ENCODE measurements around the gene RABAC1.
"Not testable (repeated sequence)": the region's sequence is repeated elsewhere in the genome, so short reads cannot be mapped to it uniquely, and the experiment has no call there.

Gene RABAC1

DNA sequence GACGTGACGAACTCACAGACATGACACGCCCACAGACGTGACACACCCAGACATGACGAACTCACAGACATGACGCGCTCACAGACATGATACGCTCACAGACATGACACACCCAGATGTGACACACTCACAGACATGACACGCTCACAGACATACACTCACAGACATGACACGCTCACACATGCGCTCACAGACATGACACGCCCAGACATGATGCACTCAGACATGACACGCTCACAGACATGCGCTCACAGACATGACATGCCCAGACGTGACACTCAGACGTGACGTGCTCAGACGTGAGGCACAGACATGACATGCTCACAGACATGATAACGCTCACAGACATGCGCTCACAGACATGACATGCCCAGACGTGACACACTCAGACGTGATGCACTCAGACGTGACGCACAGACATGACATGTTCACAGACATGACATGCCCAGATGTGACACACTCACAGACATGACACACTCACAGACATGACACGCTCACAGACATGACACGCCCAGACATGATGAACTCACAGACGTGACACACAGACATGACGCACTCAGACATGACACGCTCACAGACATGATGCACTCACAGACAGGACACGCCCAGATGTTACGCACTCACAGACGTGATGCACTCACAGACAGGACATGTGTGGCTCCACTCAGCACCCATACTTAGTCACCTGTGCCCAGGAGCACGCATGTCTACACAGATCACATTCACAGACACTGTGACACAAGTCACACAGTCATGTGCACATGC lies 39.0 kb downstream of the RABAC1 start:
- no peak overlapping the region for H3K27ac Mint-ChIP-seq
- H3K9me3 Mint-ChIP-seq, result no peaks in the 10 kb centered on the region
- H3K4me1 Mint-ChIP-seq, result peaks cover 16% of the 10 kb centered on the region
- H3K36me3 Mint-ChIP-seq, result peaks cover 3% of the 10 kb centered on the region
- H3K27me3 Mint-ChIP-seq, result no peaks in the 10 kb centered on the region
- H3K4me3 Mint-ChIP-seq, result no peak overlapping the region

DNA sequence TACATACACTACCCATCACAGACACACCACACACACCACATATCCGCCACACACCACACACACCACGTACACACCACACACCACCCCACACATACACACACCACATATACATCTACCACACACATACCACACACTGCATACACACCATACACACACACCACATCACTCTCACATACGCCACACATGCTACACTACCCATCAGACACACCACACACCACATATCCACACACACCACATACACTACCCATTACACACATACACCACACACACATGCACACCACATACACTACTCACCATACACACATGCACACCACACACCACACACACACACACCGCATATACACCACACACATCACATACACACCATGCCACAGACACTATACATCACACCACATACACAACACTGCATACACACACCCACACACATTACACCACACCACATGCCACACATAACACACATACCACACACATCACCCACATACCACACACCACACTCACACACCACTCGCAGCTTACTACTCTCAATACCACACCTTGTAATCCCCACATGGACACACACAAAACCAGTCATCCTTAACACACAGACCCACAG lies 40.4 kb downstream of the RABAC1 start:
- Mint-ChIP-seq H3K36me3 (peaks cover 3% of the 10 kb centered on the region), H3K4me1 (peaks cover 22% of the 10 kb centered on the region), H3K27me3 (no peaks in the 10 kb centered on the region), H3K4me3 (no peak overlapping the region), H3K9me3 (no peaks in the 10 kb centered on the region), H3K27ac (no peak overlapping the region)

DNA sequence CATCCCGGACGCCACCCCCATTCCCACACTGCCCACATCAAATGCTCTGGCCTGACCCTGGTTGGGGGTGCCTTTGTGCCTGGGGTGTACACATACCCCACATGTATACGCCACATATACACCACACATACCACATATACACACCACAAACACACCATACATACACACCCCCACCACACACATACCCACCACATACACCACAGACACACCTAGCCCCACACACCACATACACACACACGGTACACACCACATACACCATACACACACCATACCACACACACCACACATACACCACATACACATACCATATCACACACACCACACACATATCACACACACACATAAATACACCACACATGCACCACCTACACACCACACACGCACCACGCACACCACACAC lies 41.0 kb downstream of the RABAC1 start:
- Mint-ChIP-seq H3K27ac (no peak overlapping the region), H3K9me3 (no peaks in the 10 kb centered on the region), H3K27me3 (no peaks in the 10 kb centered on the region), H3K4me1 (peaks cover 17% of the 10 kb centered on the region), H3K36me3 (no peaks in the 10 kb centered on the region), H3K4me3 (no peak overlapping the region)

DNA sequence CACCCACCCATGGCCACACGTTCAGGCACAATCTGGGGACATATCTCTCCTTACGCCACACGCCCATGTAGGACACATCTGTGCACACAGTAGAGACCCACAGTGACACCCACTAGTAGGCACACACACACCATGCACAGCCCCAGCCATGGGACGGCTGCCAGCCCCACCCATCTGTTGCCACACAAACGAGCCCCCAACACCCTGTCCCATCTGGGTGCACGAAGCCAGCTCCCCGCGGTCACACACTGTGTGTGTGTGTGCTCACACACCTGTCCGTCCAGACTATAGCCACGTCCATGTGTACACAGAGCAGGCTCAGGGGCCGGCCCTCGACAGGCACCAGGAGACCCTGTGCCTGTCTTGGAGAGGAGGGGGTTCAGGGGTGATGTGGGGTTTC lies 41.4 kb downstream of the RABAC1 start:
- Mint-ChIP-seq H3K27ac (no peak overlapping the region), H3K9me3 (no peaks in the 10 kb centered on the region), H3K4me1 (peaks cover 15% of the 10 kb centered on the region), H3K4me3 (no peak overlapping the region), H3K36me3 (no peaks in the 10 kb centered on the region), H3K27me3 (no peaks in the 10 kb centered on the region)

DNA sequence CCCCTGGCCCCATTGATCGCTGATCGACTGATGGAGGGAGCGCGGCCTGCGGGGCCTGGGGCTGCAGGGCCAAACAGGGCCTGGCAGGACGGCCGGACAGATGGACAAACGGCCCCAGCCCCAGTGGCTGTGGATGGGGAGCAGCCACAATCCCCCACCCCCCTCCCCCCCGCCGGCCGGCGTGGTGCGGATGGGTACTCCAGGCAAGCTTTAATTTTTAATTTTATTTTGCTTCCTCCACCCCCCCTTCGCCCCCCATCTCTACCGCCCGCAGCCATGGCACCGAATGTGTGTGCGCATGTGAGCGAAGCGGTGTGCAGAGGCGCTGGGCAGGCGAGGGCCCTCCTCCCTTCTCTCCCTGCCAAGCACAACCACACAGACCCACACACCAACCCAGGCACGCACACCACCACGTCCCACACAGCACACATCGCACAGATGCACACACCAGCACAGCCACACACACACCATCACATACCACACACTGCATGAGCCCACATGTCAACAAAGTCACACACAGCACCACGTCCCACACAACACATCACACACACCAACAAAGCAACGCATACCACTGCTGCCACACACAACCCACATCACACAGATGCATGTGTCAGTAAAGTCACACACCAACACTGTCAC lies 43.2 kb downstream of the RABAC1 start:
- H3K4me3 Mint-ChIP-seq, result no peak overlapping the region
- H3K36me3 Mint-ChIP-seq, result no peaks in the 10 kb centered on the region
- no peaks in the 10 kb centered on the region for H3K27me3 Mint-ChIP-seq
- no peak overlapping the region for H3K27ac Mint-ChIP-seq
- peaks cover 22% of the 10 kb centered on the region for H3K4me1 Mint-ChIP-seq
- H3K9me3 Mint-ChIP-seq, result no peaks in the 10 kb centered on the region

DNA sequence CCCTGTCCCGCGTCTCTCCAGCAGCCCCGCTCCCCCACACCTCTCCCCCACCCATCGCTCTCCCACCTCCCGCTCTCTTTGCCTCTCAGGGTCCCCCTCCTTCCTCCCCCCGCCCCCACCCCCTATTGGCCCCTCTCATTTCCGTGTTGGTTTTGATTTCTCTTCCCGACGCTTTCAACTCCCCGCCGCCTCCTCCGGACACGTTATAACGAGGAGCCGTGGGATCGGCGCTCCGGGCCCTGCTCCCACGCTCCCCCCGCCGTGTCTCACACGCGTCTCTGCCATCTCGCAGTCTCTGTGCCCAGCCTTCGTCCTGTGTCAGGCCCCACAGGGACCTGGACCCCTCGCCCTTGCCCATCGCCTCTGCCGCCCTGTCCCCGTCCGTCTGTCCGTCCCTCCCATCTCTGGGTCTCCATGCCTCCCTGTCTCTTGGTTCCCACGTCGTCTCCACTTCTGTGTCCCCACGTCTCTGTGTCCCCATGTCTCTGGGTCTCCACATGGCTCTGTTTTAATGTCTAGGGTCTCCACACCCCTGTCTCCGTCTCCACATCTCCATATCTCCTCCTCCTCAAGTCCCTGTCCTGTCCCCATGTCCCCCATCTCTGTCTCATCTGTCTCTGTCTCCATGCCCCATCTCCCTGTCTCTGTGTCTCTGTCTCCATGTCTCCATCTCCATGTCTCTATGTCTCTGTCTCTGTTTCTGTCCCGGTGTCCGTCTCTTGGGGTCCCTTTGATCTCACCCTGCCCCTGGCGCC lies 43.9 kb downstream of the RABAC1 start:
- H3K4me1 Mint-ChIP-seq, result peaks cover 29% of the 10 kb centered on the region
- no peaks in the 10 kb centered on the region for H3K9me3 Mint-ChIP-seq

DNA sequence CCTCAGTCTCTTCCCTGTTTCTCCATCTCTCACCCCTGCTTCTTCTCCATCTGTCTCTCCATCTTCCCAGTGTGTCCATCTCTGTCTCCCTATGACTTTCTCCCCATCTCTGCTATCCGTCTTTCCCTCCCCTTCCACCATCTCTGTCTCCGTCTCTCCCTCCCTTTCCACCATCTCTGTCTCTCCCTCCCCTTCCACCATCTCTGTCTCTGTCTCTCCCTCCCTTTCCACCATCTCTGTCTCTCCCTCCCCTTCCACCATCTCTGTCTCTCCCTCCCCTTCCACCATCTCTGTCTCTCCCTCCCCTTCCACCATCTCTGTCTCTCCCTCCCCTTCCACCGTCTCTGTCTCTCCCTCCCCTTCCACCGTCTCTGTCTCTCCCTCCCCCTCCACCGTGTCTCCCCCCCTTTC lies 44.7 kb downstream of the RABAC1 start:
- peaks cover 31% of the 10 kb centered on the region for H3K4me1 Mint-ChIP-seq
- H3K4me3 Mint-ChIP-seq, H3K36me3 Mint-ChIP-seq, H3K9me3 Mint-ChIP-seq, H3K27me3 Mint-ChIP-seq, H3K27ac Mint-ChIP-seq: not testable (repeated sequence)

More for the DNA sequence above, 43.9 kb downstream of the RABAC1 start:
- Mint-ChIP-seq H3K27me3 (no peaks in the 10 kb centered on the region), H3K36me3 (no peaks in the 10 kb centered on the region), H3K4me3 (no peak overlapping the region), H3K27ac (no peak overlapping the region)

DNA sequence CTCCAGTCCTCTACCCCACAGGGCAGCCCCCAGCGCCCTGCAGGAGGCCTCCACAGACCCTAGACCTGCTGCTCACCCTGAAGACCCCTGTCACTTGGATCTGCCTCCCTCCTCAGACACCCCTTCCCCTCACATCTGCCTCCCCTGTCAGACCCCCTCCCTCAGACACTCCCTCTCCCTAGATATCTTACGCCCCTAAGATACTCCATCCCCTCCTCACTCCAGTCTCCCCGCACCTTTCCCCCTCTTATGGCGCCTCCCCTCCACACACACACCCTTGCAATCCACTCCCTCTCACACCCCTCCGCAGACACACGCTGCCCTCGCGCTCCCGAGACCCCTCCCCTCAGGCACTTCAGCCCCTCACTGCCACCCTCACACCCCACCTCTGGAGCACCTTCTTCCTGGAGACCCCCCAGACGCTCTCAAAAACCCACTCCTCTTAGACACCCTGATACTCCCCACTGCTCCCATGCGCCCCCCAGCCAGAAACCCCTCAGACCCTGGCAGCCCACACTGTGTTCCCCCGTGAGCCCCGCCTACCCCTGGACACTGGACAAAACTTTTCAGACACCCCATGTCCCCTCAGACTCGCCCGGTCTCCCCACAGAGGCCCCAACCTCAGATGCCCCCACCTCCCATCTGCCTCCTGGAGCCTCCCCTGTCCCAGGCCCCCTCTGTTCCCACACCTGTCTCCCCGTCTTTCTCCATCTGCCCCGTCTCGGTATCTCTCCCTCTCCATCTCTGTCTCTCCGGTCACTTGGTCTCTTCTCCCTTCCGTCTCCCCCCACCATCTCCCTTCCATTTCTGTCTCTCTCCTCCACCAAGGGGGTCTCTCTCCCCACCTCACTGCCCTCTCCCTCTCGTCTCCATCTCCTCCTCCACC lies 45.3 kb downstream of the RABAC1 start:
- Mint-ChIP-seq H3K9me3 (no peaks in the 10 kb centered on the region), H3K4me1 (peaks cover 31% of the 10 kb centered on the region), H3K36me3 (no peaks in the 10 kb centered on the region), H3K27ac (no peak overlapping the region), H3K27me3 (no peaks in the 10 kb centered on the region), H3K4me3 (no peak overlapping the region)

DNA sequence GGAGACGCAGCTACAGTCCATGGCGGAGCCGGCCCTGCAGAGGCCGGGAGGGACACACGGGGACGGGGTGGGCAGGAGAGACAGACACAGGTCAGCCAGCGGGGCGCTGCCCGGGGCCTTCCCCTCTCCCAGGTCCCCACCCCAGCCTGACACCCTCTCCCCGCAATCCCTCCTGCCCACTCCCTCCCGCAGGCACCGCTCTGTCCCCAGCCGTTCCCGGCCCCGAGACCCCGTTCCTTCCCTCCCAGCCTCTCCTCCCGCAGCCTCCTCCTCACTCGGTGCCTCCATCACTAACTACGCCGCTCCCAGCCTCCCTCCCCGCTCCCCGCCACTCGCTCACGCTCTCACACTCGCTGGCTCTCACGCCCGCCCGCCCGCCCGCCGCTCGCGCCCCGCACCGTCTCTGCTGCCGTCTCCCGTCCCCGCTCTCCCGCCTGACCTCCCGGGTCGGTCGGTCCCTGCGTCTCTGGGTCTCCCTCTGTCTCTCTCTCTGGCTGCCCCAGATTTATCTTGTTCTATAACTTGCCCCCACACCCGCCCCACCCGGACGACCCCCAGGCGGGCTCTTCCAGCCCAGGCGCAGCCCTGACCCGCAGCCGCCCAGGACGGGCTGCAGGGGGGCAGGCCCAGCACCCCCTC lies 46.1 kb downstream of the RABAC1 start:
- H3K4me3 Mint-ChIP-seq, result peak overlapping the region; percentile 26
- peaks cover 31% of the 10 kb centered on the region for H3K4me1 Mint-ChIP-seq
- no peaks in the 10 kb centered on the region for H3K9me3 Mint-ChIP-seq
- H3K27me3 Mint-ChIP-seq, result no peaks in the 10 kb centered on the region
- H3K27ac Mint-ChIP-seq, result no peak overlapping the region
- no peaks in the 10 kb centered on the region for H3K36me3 Mint-ChIP-seq

DNA sequence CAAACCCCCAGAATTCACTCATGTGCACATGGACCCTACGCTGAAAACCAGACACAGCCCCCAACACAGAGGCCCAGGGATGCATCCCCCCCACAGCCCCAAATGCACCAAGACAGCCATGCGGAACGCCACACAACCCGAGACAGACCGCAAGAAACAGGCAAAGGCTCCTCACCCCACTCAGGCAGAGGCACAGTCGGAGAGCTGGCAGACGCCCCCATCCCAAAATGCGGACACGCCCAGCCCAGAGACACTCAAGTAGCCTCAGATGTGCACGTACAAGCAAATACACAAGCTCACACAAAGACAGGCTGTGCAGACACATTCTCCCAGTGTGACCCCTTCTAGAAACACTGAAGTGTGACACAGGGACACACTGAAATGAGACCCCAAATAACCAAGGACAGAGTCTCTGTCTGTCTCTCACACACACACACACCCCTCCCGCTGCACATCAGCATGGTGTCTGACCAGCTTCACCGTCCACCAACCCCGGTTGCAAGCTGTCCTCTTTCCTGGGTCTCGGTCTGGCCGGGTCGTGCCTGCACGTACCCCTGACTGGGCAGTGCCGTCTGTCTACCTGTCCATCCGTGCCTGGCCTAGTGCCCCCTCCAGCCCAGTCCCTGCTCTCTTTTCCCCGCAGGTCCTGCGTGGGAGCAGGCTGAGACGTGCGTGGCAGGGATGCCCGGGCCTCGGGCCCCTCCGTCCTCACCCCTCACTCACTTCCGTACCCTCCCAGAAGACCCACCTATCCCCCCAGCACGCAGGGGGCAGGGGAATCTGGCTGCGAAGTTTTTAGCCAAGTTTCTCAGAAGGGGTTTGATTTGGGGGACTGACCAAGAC lies 47.0 kb downstream of the RABAC1 start:
- H3K4me3 Mint-ChIP-seq, result peak overlapping the region; percentile 42
- no peak overlapping the region for H3K27ac Mint-ChIP-seq
- H3K27me3 Mint-ChIP-seq, result no peaks in the 10 kb centered on the region
- no peaks in the 10 kb centered on the region for H3K36me3 Mint-ChIP-seq
- H3K4me1 Mint-ChIP-seq, result peaks cover 34% of the 10 kb centered on the region
- H3K9me3 Mint-ChIP-seq, result no peaks in the 10 kb centered on the region

DNA sequence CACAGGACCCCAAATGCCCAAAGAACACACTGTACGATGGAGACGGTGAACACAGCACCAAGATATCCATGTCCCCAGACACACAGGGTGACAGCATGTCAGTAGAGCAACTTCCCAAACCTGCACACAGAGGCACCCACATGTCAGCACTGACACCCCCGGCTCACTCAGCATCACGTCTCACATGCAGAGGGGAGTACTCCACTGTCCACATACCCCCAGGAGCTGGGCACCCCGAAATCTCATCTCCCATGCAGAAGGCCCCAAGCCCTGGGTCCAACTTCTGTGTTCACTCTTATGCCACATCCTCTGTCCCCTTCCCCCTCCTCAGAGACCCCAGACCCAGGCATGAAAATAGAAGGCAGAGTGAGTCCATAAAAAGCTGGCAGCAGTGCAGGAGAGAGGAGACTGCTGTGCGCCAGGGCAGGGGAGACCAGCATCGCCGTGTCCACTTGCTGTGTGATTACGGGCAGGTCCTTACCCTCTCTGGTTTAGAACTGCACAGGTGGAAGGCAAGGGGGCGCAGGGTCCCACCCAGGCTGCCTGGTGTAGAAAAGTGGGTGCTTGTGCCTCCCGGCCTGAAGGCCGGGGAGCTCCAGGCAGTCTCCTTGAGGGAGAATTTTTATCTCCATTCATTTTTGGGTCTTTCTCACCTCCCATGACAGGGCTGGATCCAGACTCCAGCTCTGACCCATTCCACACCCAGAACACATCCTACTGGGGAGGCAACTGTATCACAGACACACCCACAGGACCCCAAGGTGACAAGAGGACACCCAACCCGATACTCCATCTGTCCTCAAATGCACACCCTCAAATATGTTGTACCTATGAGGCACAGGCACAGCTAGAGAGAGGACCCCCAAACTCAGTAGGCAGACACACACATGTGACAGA lies 47.9 kb downstream of the RABAC1 start:
- peak overlapping the region; percentile 30 for H3K27ac Mint-ChIP-seq
- no peaks in the 10 kb centered on the region for H3K27me3 Mint-ChIP-seq
- H3K9me3 Mint-ChIP-seq, result no peaks in the 10 kb centered on the region
- peak overlapping the region; percentile 42 for H3K4me3 Mint-ChIP-seq
- peaks cover 38% of the 10 kb centered on the region for H3K4me1 Mint-ChIP-seq
- peaks cover 2% of the 10 kb centered on the region for H3K36me3 Mint-ChIP-seq

DNA sequence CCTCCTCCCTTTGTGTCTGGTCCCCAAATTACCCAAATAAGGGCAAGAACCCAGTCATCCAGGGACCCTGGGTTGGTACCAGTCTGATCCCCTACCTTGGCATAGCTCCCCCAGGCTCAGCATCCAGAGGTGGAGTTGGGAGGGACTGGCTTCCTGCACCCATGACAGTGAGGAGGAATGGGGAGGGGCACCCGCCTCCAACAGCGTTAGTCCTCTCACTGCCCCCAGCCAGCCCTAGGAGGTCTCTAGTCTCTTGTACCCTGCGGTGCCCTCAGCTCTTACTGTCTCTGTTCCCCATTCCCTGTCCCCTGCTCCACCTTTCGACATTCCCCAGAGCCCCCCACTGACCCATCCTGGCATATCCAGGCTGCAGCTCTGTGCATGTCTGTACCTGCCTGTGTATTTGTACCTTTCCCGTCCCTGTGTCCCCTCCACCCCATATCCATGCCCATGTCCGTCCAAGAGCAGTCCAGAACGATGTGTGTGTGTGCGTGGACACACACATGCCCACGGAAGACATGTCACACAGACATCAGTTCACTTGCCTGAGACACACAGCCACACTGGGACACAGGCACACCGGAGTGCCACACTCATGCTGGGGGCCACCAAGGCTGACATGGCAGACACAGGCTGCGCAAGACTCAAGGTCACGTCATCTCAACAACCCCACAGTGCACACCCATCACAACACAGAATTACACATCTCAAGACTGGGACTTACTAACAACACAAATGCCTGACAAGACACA lies 48.7 kb downstream of the RABAC1 start:
- H3K4me3 Mint-ChIP-seq, result no peak overlapping the region
- H3K27ac Mint-ChIP-seq, result peak overlapping the region; percentile 8
- H3K27me3 Mint-ChIP-seq, result no peaks in the 10 kb centered on the region
- H3K36me3 Mint-ChIP-seq, result peaks cover 5% of the 10 kb centered on the region
- H3K4me1 Mint-ChIP-seq, result peaks cover 43% of the 10 kb centered on the region
- no peaks in the 10 kb centered on the region for H3K9me3 Mint-ChIP-seq

DNA sequence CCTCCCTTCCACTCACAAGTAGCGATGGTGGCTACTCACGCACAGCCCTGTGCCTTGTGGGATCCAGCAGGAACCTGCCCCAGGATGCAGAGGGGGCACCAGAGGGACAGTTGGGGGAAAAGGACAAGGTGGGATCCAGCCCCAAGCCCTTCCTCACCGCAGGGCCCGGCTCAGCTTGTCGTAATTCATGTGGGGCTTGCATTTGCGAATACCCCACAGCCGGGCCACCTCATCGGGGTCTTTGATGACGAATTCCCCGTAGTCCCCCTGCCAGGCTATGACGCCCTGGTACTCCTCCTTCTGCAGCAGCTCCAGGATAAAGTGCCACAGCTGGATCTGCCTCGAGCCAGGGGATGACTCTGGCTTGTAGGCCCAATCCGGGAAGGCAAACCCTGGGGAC lies 49.4 kb downstream of the RABAC1 start:
- Mint-ChIP-seq H3K4me3 (no peak overlapping the region), H3K9me3 (no peaks in the 10 kb centered on the region), H3K27me3 (no peaks in the 10 kb centered on the region), H3K36me3 (peaks cover 5% of the 10 kb centered on the region), H3K4me1 (peaks cover 44% of the 10 kb centered on the region), H3K27ac (no peak overlapping the region)
